Fibroblast of skin of right biceps (primary cell): Measurements from ENCODE around the gene ZDHHC22.

Source experiments
- DNase-seq: peaks from one replicate; pipeline ENCODE4 v3.0.0-alpha.2; 2013

Gene ZDHHC22

DNA sequence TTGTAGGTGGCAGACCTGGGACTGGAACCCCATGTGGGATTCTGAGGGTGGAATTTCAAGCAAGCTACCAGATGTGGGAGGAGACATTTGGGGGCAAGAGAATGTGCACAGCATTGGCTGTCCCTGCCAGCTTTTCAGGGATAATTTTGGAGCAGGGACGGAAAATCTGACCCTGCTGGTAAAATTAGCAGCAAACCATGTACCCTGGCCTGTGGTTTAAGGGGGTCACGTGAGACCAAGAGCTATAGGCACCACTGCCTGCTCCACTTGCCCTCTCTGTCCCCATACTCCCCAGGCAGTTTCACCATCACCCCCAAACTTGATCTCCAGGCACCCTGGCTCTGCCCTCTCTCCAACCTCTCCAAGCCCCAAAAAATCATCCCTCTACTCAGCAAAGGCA, 13.5 kb upstream of the ZDHHC22 start:
- no peak for DNase-seq

DNA sequence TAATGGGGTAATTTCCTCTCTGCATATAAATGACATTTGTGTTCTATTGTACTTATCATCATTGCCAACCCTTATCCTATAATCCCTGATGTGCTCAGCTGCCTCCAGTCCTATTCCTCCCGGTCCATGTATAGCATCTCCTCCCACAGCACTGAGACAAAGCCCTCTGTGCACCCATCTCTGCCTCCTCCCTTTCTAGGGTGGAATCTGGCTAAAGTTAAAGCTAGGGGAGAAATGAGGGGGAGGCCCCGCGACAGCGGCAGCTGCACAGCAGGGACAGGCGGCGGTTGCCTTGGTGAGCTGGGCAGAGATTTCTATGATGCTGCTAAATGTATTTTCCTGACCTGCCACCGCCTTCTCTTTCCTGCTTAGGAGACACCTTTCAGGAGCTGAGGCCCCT, 12.8 kb upstream of the ZDHHC22 start:
- DNase-seq, result no peak

DNA sequence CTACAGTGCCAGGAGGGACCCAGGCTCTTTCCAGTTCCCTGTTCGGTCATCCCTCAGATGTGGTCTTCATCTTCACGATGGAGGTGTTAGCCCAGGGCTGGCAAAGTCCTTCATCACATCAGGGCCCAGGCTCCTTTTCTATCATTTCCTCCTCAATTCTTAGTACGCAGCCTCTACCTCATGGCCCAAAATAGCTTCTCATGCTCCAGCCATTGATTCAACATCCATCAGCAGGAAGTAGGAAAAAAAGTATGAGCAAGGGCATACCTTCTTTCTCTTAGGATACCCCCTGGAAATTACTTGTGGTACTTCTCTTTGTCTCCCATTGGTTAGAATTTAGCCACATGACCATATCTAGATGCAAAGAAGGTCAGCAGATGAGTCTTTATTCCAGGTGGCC, 12.2 kb upstream of the ZDHHC22 start:
- DNase-seq, result no peak

DNA sequence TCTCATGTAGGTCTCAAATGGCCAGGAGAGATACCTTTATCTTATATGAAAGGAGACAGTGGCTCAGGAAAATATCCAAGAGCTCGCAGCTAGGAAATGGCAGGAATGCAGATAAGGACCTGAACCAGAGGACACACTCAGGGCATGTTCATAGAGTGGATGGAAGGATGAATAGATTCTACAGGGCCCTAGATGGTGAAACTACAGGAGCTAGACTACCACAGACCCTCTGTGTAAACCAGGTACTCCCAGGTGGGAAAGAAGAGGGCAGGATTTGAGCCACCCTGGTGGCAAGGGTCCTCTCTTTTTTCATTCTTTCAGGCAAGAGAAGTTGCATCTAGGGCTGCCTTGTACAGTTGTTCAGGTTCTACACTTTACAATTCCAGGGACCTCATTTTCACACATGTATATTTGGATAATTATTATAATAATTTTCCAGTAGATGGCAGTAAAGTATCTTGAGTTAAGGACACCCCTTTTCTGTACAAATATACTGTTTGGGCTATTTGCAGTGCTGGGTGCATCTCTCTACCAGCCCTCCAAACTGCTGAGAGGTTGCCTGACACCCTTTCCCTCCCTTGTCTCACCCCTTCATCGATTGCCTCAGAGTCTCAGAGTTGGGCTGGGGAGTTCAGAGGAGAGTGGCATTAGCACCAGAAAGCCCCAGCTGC, 10.5 kb upstream of the ZDHHC22 start:
- DNase-seq, result peak; percentile 13

DNA sequence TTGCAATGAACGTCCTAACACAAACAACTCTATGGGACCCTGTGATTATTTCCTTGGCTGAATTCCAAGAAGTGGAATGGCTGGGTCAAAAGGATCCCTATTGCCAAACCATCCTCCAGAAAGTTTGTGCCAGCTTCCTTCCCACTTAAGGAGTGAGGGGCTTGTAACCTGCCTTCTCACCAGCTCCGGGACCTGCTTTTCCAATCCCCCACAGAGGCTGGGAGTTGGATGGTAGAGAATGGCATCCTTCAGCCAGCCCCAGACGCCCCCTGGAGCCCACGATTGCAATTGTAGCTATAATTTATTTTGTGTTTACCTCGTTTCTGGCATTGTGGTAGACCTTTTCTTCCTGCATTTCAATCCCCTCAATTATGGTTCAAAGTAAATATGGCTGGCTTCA, 9.7 kb upstream of the ZDHHC22 start:
- DNase-seq, result no peak

DNA sequence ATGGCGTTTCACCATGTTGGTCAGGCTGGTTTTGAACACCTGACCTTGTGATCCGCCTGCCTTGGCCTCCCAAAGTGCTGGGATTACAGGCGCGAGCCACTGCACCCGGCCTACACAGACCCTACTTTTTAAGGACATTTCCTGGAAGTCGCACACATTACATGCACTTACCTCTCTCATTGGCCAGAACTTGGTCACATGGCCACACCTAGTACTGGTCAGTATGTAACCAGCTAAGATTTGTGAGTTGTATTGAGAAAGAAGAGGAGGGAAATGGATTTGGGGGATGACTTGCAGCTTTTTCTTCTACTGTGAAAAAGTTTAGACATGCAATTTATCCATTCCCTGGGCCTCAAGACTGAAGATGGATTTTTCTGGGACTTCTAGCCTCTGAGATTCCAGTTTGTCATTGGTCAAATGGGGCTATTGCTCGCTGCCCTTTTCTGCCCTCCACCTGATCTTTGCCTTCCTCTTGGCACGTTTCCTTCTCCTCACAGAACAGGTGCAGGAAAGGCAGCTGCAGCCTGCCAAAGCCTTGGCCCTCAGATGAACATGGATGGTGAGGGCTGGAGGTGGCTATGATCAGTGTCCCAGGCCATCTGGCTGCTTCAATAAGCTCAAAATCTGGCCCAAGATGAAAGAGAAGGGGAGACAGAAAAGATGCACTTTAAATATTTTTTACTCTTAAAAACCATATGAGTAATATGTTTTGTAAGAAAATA, 7.1 kb upstream of the ZDHHC22 start:
- DNase-seq, result no peak

DNA sequence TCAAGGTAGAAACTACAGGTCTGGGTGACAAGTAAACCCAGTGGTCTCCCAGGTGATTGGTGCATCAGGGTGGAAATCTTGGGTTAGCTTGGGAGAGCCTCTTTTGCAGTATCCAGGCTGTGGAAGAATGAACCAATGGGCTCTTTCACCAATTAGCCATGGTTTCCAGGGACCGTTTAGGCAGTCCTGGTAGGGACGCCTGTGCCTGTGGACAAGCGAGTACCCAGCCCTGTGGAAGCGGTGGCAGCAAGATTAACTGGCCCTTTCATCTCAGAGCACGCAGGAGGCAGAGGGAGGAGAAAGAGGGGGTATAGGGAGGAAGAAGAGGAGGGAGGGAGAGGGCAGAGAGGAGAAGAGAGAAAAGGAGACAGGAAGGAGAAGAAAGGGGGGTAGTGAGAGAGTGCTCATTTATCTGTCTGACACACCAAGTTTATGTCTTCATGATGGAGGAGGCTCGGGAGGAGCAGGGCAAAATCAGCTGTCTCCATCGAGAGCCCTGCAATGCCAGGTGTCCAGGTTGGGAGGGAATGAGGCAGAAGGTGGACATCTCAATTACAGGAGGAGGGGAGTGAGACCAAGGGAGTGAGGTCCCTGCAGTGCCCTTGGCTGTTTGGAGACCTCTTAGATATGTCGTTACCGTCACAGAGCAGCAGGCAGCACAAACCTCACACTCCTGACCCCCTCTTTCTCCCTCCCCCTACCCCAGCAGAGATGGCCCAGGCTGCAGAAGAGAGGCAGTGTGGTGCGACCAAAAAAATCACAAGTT, 4.6 kb upstream of the ZDHHC22 start:
- DNase-seq, result no peak

DNA sequence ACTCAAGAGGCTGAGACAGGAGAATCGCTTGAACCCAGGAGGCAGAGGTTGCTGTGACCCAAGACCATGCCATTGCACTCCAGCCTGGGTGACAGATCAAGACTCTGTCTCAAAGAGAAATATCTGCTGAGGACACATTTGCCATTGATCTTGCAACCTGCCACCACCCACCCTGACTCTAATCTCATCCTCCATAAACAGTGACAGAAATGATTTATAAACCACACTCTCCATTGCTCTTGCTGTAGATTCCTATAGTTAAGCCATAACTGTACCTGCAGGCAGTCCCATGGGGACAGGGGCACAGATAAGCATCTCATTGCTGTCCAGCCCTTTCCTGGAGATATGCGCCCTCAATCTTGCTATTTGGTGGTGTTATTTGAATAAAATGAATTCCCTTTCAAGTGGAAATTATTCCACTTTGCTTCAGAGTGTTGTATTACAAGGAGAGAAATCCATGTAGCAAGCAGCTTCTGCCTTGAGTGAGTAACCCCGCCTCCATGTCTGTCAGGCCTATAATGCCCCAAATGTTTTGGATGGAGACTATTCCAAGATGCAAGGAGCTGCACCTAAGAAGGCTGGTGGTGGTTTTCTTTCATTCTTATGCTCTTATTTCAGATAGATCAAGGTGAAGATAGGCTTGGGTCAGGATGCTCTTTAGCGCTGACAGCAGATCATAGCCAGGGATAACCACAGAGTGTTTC, 3.0 kb upstream of the ZDHHC22 start:
- DNase-seq, result no peak

DNA sequence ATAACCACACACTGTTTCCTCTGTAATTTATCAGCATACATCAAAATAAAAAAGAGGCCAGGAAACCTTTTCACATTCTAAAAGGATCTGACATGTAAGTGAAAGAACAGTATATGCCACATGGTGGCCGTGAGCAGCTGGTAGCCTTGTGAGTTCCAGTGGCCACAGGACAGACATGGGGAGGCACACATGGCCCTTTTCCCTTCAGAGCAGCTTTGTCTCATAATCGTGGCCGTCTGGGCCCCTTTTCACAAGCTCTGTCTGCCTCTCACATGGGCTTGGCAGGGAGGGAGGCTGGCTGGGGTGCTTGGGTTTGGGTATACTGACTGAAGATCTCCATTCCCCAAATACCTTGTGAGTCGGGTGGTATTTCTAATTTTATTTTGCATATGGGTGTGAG, 1.5 kb upstream of the ZDHHC22 start:
- DNase-seq, result no peak

DNA sequence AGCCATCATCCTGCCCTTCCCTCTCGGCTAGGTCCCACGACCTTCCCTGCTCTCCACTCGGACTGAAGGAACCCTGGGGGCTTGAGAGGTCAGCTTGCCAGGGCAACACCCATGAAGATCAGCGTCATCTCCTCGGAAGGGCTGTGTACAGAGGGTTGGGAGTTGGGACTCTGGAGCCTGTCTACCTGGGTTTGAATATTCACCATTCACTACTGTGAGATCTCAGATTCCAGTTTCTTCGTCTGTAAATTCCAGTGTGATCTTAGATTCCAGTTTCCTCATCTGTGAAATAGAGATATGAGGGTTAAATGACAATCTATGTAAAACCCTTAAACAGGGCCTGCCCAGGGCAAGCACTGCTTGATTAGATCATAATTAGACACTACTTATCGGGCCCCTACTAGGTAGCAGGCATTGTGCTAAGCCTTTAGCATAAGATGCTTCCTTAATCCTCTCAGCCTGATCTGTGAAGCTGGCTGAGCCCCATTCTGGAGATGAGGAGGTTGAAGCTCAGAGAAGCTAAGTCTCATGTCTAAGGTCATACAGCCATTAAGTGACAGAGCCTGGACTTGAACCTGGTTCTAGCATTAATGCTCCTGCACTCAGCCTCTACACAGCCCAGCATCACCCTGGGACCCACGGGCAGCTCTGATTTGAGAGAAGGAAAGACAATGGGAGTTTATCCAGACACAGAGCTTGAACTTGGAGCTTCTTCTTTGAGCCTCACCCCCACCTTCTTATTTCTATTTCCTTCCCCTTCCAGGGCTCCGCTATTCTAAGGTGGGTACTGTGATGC, 612 bp upstream of the ZDHHC22 start:
- DNase-seq, result no peak

DNA sequence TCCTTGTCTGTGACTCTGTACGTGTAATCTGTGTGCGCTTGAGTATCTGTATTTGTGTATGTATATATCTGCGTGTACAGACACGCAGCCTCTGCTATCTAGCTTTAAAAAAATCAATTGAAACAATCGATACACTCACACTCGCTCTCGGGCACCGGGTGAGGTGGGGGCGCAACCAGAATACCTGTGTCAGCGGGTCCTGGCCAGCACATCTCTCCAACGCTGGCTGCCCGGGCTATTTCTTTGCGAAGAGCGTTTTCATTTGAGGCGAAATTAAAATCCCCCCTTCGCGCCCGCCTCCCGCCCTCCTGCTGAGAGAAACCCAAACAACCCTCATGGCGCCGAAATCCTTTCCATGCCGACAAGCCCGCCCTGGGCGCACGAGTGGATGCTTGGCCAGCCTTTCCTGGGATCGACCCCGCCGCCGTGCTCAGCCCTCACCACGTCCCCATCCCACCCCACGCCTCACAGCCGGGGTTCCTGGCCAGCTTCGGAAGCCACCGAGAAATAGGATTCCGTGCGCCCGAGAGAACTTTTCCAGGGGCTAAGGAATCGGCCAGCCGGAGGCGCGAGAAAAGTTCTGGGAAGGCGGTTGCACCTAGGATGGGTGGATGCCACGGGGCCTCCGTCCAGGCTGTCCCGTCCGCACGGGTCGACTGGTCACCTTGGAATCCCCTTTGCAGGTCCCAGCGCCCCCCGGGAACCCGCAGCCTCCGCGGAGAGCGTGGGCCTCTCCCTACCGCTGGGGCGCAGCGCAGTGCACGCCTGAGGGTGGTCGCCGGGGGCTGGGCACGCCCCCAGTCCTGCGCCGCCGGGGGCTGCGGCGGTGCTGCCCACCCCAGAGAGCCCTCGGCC, 1.0 kb downstream of the ZDHHC22 start:
- no peak for DNase-seq

DNA sequence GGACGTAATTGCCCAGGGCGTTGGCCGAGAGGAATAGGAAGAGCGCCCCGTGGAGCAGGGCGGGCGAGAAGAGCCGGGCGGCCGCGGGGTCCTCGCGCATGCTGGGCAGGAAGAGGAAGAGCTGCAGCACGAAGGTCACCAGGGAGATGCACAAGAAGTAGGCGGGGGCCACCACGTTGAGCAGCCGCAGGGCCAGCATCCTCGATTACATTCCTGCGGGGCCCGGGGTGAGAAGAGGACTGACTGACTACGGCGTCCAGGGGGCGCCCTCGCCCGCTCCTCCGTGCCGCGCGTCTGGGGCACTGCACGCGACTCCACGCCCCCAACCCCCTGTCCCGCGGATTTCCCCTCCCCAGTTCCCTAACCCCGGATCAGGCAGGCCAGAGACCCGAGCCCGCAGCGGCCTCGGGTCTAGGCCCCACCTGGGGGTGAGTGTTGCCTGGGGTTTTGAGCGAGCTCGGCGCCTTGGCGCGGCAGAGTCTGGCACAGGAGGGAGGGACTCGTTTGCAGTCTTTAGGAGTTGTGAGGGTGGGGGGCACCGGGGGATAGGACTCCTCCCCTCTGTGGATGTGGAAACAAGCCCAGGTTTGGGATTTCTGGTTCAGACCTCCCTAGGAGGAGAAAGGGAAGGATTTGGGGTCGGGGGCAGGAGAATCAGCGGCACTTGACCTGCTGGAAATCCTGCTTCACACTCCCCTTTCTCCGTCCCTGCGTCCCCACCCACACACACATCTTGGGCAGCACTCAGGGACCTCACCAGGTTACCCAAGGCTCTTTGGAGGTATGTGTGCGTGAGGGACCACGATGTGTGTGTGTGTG, 1.8 kb downstream of the ZDHHC22 start:
- DNase-seq, result peak; percentile 30

DNA sequence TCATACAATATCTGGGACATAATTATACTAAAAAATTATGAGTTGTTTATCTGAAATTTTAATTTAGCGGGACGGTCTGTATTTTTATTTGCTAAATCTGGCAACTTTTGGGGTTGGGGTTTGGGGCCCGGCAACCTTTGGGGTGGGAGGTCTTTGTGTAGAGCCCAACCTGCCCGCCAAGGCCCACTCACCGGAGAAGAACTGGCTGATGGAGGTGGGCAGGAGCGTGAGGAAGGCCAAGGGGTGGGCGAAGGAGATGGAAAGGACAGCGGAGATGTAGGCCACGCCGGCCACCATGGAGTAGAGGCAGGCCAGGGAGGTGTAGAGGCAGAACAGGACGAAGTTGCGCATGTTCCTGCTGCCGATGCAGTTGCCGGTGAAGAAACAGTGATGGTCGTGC, 2.6 kb downstream of the ZDHHC22 start:
- DNase-seq, result no peak

DNA sequence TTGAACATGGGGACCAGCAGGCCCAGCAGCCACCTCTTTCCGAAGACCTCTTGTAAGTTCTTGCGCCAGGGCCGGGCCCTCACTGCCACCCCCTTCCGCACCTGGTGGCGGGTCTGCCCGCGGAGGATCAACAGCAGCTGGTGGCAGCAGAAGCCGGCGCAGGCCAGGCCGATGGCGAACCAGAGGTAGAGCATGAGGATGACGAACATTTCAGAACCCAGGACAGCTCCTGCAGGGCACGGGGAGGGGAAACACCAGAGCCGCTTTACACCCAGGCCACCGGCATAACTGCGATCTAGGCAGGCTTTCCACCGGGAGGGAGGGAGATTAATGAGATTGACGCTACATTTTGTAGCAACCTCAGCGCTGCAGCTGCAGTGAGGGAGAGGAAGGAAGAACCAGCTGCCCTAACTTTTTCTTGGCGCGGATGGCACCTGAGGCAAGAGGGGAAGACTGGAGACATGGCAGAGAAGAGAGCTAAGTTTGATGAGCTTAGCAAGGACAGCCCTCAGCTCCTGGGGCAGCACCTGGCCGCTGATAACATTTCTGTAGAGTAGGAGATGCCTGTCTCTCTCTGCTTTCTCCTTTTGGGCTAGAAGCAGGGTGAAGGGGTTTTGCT, 7.8 kb downstream of the ZDHHC22 start:
- peak; percentile 66 for DNase-seq

DNA sequence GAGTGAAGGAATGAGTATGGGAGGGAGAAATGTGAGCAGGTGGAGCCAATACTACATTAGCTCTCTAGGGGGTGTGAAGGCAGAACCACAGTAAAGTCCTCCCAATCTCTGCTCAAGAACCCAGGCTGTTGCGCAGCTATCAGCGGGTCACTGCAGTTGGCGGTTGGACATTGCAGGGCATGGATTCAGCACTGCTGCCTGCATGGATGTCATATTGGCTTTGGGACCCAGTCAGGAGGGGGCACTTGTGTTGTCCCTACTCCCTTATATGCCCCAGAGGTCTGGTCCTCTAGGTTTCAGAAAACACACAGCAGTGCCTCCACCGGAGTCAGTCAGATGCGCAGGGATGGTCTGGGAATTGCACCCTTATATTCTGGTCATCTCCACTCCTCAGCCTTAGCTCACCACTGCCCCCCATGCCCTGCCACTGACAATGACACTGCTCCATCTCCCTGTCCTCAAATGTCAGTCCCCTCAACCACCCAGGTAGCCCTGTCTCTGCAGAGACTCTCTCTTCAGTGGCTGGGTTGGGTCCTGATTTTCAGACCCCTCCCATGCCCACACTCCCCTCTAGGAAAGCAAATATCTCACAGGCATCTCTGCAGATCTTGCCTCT, 9.6 kb downstream of the ZDHHC22 start:
- no peak for DNase-seq

DNA sequence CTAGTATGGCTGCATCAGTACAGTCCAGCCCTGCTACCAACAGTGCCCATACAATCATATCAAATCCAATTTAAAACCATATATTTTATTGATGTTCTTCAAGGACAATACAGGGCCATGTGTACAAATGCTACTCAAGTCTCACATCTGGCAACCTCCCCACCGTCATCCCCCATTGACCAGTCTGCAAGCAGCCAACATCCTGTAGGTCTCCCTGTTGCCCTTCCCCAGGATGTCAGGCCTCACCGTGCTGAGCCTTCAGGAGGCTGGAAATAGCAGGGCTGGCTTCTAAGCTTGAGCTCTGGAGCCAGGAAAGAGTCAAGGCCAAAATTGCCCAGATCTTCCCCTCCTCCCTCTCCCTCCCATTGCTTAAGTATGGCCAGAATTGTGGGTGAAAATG, 10.4 kb downstream of the ZDHHC22 start:
- no peak for DNase-seq

DNA sequence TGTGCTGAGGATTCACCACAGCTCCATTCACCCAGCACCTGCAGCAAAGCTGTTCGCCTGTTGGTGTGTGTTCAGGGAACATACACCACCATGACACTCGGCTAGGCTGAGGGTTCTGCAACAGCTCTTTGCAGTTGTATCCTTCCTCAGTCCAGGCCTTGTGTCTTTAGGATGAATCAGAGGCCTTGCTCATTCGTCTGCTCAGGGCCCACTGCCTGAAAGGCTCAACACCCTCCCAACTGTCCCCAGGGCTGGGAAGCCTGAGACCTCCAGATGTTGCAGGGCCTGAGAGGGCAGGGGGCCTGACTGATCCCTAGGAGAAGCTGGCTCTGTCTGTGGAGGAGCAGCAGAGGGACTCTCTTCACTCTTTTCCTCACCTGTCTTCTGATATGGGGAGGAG, 11.2 kb downstream of the ZDHHC22 start:
- DNase-seq, result no peak

DNA sequence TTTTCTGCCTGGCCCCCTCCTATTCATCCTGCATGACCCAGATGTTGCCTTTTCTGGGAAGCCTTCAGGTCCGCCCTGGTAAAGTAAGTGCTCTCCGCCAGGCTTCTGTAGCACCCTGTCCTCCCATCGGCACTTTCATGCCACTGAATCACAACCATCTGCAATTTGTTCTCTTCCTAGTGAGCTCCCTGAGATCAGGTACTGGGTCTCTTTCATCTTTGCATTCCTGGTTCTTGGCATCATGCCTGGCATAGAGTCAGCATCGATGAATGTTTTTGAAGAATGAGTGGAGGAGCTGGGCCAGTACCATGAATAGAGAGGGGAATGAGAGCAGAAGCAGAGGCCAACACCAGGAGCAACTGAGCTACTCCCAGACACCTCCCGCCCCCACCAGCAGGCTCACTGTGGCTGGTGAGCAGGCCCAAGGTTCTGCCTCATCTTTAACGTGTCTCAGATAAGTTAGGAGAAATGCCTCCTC, 13.1 kb downstream of the ZDHHC22 start:
- peak; percentile 28 for DNase-seq

DNA sequence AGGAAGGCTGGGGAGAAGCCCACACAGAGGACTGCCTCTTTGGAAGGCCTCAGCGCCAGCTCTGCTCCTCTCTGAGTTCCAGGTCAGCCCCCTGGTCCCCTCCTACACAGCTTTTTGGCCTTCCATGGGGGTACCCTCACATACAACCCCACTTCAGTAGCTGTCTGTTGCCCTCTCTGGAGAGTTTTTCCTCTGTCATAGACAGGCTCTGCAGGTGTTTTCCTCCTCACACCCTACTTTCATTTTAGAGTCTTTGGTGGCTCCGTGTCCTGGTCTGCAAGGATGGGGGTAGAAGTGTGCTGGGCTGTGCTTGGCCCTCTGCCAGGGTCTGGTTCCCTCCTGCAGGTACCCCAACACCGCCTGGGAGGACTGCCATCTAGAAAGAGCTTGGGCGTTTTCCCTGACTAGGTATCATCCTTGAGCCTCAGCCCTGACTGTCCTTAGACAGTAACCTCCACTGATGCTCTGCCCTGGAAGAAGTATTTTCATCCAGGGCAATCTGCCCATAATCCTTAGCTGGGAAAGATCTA, 15.1 kb downstream of the ZDHHC22 start:
- DNase-seq, result no peak
